Anterior cingulate cortex (tissue), 58 donors: ENCODE results near the gene TMEM221.

Source experiments
- DNase-seq, 58 donors: peaks; one replicate each; lab custom pipeline; 2025; lab: John Stamatoyannopoulos, UW

Gene TMEM221

GRCh38 chr19:17448131-17448967, at the start of gene TMEM221:
TSS of gene TMEM221 (minus strand) at chr19:17448668. CDS start at chr19:17448462, 206 bp downstream.
- DNase-seq, result peak in 10 of 58 donors; percentile 2 to 29 (median 17)

GRCh38 chr19:17497149-17497798, 48.8 kb upstream of the TMEM221 start:
- no peak for DNase-seq

- peak in 34 of 58 donors; percentile 3 to 58 (median 30) for DNase-seq
Observed at GRCh38 chr19:17496337-17496997, 48.0 kb upstream of the TMEM221 start.

- DNase-seq, result no peak
Observed at GRCh38 chr19:17495639-17496296, 47.3 kb upstream of the TMEM221 start.

GRCh38 chr19:17491287-17491686, 42.8 kb upstream of the TMEM221 start:
- DNase-seq, result peak in 2 of 58 donors; percentile 14 to 58

GRCh38 chr19:17490411-17490810, 41.9 kb upstream of the TMEM221 start:
- no peak for DNase-seq

GRCh38 chr19:17489392-17490030, 41.0 kb upstream of the TMEM221 start:
- no peak for DNase-seq

GRCh38 chr19:17488593-17489391, 40.3 kb upstream of the TMEM221 start:
- DNase-seq, result no peak

- no peak for DNase-seq
Observed at GRCh38 chr19:17487284-17488121, 39.0 kb upstream of the TMEM221 start.

- DNase-seq, result no peak
Observed at GRCh38 chr19:17486545-17487240, 38.2 kb upstream of the TMEM221 start.

- no peak for DNase-seq
Observed at GRCh38 chr19:17484520-17485185, 36.2 kb upstream of the TMEM221 start.

- no peak for DNase-seq
Observed at GRCh38 chr19:17483605-17484002, 35.1 kb upstream of the TMEM221 start.

GRCh38 chr19:17482877-17483604, 34.6 kb upstream of the TMEM221 start:
- DNase-seq, result no peak

- DNase-seq, result no peak
Observed at GRCh38 chr19:17481986-17482385, 33.5 kb upstream of the TMEM221 start.

GRCh38 chr19:17479325-17479791, 30.9 kb upstream of the TMEM221 start:
- DNase-seq, result peak in 21 of 58 donors; percentile 6 to 74 (median 46)

- peak; percentile 24 to 95 (median 85) for DNase-seq
Observed at GRCh38 chr19:17475541-17476115, 27.2 kb upstream of the TMEM221 start.
